SHP77 (cell line): ENCODE results near the gene ACTN3.
"Not testable (repeated sequence)": the region's sequence is repeated elsewhere in the genome, so short reads cannot be mapped to it uniquely, and the experiment has no call there.

Source experiments
- DNase-seq, 2 experiments: peaks; one replicate each; lab custom pipeline; 2025; lab: John Stamatoyannopoulos, UW

ACTN3 gene

DNA sequence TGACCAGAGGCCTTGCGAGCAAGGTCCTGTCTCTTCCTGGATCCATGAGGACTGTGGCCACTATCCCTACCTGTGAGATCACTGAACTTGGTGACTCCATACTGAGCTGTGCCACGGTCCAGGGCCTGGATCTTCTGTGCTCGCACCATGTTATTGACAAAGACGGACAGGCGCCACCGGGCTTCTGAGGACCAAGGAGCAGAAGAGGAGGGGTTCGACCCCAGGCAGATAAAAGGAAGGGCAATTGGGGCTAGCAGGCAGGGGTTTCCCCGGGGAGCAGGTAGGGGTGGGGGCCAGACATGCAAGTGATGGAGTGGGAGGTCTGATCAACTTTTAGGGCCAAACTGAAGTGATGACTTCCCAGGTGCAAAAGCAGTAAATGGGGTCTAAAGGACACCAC lies 19.5 kb downstream of the ACTN3 start:
- no peak for DNase-seq

DNA sequence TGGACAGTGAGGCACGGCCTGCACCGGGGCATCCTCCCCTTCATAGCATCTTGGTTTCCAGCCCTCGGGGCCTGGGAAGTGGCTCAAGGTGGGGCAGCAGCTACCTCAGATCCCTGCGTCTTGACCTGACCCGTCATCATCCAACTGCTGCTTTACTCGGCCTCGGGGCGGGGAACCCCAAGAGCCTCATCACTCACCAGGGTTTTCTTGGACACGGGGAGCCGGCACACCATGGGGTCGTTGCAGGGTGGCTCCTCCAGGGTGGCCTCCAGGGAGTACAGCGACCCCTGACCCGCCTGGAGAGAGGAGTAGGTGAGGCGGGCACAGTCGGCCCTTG lies 21.1 kb downstream of the ACTN3 start:
- no peak for DNase-seq

DNA sequence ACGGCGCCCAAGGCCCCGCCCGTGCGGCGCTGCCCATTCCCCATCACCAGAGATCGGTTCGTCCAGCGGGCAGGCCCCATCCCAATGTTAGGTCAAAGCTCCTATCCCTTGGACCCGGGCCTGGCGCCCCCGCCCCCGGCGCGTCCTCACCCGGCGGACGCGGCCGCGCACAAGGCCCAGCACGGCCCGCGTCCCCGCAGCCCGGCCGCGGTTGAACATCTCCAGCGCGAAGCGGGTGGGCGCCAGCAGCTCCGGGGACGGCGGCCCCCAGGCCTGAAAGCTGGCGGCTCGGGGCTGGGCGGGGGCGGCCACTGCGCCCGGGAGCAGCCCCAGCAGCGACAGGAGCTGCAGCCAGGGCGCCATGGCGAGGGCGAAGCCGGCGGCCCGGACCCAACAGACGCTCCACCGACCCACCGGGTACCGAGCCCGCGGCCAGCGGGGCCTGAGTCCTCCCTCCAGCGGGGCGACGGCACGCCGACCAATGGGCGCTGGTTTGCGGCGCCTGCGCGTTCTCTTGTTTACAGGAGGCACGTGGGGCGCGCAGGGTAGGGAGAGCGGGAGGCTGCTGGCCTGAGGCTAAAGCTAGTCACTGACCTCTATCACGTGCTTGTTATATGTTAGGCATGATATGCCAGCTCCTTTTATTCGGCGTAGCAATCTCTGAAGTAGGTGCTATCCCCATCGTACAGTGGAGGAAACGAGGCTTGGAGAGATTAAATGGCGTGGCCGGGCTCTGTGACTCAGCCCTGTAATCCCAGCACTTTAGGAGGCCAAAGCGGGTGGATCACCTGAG lies 21.6 kb downstream of the ACTN3 start, which contains the start of gene CTSF:
CTSF (minus strand) TSS at position 483 of the 793 bp plus-strand sequence; CDS start at position 363, 120 bp downstream.
- DNase-seq = peak; percentile 75 to 92

DNA sequence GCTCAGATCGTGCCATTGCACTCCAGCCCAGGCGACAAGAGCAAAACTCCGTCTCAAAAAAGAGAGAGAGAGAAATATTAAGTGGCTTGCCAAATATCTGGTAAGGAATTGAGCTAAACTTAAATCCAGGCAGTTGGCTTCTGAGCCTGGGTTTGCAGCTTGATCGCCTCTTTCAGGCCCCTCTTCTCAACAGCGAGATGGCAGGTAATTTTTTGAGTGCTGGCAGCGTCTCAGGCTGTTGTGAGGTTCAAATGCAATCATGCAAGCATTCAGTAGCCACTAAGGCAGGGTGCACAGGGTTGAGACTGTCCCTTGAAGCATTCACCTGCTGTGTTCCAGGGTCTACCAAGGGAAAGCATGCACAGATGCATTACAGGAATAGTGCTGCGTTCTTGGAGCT lies 22.4 kb downstream of the ACTN3 start:
- DNase-seq = no peak

DNA sequence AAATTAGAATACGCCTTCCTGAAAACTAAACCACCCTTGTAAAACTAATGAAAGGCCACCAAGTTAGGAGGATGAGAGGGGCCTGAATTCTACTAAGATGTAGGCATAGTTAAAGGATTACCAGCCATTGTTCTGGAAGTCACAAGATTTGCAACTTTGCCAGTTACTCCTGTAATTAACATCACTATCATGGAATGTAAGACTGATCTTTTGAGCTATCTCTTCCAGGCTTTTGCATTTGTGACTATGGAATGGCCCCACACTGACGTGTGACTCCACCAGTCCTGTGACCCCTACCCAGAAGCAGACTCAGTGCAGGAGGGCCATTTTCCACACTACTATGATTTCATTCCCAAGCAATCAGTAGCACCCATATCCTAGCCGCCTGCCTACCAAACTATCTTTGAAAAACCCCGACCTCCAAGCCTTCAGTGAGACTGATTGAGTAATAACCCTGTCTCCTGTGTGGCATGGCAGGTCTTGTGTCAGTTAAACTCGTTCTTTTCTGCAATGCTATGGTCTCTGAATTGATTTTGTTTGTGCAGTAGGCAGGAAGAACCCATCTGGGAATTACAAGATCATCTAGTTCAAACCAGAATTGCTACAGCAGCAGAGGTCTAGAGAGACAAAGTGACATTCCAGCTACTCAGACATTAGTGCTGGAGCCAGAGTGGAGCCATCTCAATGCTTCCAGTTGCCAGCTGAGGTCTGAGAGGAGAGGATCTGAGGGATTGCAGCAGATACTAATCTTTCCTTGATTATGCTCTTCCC lies 23.6 kb downstream of the ACTN3 start:
- no peak for DNase-seq

DNA sequence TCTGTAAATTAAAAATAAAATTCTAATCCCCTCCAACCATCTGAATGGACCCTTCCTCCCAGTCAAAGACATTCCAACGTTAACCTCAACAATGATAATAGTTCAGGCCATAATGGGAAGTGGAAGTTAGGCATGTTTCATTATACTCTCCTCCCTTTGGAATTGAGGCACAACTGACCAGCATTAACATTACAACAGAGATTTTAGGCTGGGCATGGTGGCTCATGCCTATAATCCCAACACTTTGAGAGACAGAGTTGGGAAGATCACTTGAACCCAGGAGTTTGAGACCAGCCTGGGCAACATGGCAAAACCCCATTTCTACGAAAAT lies 24.1 kb downstream of the ACTN3 start:
- DNase-seq = no peak

DNA sequence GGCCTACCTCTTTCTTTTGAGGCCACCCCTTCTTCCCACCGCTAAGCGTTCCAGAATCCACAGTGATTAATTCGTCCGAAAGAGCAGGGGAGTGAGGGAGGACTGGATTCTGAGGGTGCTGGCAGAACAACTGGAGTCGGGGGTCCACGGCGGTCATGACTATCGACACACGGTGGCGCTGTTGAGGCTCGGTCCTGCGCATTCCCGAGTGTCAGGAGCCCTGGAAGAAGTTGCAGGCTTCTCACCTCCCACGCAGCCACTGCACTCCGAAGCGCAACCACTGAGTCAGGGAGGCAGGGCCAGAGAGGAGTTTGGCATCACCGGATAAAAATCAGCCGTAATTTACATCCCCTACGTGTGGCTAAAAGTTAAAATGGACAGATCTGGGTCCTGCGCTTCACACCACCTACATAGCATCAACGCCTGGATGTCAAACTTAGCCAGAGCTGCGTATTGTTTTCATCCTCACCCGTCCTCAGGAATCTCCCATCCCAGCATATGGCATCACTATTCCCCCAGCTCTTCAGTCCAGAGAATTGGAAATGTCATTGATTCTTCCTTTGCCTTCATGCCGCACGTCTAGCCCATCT lies 32.4 kb downstream of the ACTN3 start:
- peak; percentile 58 to 65 for DNase-seq

DNA sequence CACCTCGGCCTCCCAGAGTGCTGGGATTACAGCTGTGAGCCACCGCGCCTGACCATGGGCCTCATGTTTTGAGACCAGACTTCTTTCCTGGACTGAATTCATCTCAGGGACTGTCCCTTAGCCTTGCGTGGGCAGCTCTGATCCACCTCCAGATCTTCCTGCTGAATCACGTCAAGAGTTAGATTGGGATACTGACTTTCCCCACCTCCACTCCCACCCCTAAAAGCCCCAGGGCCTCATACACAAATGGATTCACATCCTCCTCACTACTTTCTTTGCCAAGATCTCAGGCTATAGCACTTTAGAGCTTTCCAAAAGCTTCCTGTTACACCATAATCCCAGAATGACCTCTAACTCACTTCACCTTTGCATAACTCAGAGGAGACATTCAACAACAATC lies 34.1 kb downstream of the ACTN3 start:
- DNase-seq = no peak

DNA sequence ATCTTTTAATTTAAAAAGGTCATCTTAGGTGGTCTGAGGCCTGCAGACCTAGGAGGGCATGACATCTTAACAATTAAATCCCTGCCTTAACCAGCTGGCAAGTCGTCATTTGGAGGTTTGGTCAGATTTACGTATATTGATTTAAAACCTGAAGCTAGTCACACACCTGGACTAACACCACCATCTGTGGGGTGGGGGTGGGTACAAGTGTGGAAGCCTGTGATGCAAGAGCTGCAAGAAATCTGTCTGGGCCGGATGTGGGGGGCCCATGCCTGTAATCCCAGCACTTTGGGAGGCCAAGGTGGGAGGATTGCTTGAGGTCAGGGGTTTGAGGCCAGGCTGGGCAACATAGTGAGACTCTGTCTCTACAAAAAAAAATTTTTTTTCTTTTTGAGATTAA lies 34.6 kb downstream of the ACTN3 start:
- no peak for DNase-seq

DNA sequence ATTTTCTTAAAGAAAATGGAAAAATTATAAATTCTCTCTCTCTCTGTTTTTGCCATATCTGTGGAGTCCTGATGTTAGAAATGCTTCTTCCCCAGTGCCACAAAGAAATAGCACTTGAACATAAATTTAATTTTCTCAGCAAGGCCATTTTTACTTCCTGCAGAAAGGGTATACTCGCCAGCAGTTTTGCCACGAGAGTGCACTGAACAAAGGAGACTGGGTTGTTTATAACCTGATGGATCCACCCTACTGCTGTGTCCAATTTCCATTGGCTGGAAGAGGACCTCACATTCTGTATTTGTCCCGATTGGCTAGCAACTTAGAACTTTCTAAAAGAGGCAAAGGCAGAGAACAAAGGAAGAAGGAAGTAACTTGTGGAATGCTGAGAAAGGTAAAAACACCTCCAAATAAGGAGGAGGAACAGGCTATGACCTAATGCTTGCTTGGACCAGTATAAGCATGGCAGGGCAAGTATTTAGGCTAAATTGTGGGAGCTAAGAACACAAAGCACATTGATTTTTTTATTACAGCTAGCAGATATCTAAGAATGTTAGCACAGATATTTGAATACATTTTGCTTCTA lies 36.0 kb downstream of the ACTN3 start:
- not testable (repeated sequence) for DNase-seq

DNA sequence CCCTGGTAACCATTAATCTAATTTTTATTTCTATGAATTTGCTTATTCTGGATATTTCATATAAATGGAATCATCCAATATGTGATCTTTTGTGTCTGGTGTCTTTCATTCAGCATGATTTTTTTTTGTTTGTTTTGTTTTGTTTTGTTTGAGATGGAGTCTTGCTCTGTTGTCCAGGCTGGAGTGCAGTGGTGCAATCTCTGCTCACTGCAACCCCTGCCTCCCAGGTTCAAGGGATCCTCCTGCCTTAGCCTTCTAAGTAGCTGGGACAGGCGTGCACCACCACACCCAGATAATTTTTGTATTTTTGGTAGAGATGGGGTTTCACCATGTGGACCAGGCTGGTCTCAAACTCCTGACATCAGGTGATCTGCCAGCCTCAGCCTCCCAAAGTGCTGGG lies 38.7 kb downstream of the ACTN3 start:
- not testable (repeated sequence) for DNase-seq

DNA sequence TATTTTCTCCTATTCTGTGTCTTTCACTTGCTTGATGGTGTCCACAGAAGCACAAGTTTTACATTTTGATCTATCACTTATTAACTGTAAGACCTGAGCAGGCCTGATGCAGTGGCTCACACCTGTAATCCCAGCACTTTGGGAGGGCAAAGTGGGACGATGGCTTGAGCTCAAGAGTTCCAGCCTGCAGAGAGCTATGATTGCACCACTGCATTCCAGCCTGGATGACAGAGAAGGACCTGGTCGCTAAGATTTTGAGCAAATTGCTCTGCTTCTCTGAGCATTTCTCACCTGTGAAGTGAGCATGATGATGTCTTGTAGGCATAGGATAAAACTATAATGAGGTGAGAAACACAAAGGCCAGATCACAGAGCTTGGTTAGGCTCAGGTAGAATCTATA lies 39.4 kb downstream of the ACTN3 start:
- DNase-seq = no peak

DNA sequence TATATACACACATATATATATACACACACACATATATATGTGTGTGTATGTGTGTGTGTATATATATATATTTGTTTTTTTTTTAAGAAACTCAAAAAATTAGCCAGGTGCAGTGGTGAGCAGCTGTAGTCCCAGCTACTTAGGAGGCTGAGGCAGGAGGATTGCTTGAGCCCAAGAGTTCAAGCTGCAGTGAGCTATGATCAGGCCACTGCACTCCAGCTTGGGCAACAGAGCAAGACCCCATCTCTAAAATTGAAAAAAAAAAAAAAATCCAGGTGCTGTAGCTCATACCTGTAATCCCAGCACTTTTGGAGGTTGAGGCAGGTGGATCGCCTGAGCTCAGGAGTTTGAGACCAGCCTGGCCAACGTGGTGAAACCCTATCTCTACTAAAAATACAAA lies 42.6 kb downstream of the ACTN3 start:
- not testable (repeated sequence) for DNase-seq

DNA sequence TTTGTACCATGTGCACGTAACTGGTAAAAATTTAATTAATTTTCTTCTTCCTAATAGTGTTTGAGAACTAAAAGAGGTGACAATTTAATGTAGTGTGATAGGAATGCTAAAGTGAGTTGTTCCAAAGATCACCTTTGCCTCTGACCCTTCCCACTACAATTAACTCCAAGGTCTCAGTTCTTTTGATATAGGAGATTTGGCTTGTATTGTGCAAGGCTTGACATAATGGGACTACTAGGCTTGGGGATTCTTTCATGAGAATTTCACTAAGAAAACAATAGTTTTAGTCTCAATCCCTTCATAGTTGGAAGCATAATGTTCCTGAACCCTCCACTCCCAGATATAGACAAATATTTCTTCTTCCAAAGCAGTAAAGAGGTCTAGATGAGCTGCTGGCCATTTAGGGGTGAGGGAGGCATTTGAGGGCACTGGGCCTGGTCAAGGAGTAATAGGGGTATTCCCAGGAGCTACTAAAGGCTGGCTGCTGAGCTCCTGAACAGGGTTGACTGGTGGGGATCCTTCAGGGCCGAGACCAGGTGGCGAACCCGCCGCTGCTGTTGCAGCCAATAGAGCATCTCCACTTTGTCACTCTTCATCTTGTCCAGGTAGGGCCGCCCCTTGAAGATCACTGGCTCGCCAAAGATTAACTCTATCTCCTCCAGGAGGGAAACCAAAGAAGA lies 43.4 kb downstream of the ACTN3 start:
- no peak for DNase-seq

DNA sequence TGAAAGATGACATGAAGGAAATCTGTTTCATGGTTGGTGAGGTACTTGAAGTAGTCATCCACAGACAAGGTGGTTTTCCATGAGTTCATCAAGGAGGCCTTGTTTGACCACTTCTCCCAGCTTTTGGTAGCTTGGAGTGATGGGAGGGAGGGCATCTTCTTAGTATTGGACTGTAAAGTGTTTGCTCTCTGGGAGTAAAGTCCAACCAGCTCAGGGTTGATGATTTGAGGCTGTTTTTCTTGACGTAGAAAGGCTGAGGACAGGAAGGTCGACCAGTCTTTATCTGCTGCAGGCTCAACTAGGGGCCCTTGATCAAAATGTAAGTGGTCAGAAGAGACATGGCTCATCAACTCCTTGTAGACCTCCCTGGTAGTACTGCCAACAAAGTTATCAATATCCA lies 44.5 kb downstream of the ACTN3 start:
- no peak for DNase-seq

DNA sequence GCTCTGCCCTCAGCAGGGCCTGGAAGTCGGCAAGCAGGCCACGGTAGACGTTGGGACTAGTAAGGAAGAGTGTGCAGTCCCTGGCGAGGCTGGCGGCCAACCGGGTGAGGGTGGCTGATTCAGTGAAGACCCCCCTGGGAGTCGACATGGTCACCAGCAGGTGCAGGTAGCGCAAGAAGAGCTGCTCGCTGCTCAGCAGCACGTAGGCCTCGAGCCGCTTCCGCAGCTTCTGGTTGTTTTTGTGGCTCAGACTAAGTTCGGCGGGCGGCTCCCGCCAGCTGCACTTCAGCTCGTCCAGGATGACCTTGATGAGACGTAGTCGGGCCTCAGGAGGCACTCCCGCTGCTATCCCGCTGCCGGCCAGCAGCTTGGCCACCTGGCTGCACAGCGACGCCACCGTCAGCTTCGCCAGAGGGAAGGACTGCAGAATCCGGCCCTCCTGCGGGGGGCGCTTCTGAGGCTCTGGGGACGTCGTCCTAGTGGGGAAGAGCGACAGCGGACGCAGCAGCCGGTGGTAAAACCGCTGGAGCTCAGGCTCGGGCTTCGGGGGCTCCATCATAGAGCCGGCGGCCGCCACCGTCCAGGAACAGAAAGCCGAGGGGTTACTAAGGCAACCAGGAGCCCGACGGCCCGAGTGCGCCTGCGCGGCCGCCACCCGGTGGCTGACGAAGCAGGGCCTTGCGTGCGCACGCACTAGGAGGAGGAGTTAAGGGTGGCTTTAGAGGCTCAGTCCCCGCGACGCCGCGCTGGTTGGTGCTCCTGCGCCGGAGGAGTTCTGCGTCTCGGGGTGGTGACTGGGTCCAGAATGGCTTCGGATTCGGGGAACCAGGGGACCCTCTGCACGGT lies 46.0 kb downstream of the ACTN3 start, which contains the start of the genes CCDC87 and CCS:
CCDC87 (minus strand) TSS at position 607 of the 846 bp plus-strand sequence; CDS start at position 559, 48 bp downstream.
CCS (plus strand) TSS at position 729 of the 846 bp plus-strand sequence; CDS start at position 806, 77 bp downstream.
- peak; percentile 94 to 97 for DNase-seq

DNA sequence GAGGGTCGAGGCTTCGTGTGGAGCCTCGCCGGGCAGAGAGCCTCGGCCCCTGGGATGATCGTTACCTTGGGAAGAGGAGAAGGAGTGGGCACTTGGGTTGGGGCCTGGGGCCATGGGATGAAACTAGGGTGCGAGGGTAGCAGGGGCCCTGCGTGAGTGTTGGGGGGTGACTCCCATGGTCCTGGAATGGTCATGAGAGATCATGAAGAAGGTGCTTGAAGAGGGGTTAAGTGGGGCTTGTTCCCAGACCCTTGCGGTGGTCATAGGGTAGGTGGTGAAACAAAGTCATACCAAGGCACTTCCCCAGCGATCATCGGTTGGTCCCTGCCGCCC lies 46.6 kb downstream of the ACTN3 start:
- DNase-seq = no peak

DNA sequence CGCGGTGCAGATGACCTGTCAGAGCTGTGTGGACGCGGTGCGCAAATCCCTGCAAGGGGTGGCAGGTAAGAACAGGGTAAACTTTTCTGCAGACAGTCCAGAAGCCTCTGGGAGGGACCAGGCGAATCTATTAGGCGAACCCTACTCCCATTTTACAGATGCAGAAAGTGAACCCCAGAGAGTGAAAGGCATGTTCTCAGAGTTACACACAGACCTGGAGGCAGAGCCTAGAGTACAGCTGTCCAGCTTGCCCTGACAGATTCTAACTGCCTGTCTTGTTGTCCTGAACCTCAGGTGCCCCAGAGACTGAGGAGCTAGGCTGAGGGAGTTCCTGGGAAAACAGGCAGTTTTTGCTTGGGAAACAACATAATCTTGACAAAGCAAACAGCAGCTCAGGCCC lies 46.9 kb downstream of the ACTN3 start:
- DNase-seq = no peak

DNA sequence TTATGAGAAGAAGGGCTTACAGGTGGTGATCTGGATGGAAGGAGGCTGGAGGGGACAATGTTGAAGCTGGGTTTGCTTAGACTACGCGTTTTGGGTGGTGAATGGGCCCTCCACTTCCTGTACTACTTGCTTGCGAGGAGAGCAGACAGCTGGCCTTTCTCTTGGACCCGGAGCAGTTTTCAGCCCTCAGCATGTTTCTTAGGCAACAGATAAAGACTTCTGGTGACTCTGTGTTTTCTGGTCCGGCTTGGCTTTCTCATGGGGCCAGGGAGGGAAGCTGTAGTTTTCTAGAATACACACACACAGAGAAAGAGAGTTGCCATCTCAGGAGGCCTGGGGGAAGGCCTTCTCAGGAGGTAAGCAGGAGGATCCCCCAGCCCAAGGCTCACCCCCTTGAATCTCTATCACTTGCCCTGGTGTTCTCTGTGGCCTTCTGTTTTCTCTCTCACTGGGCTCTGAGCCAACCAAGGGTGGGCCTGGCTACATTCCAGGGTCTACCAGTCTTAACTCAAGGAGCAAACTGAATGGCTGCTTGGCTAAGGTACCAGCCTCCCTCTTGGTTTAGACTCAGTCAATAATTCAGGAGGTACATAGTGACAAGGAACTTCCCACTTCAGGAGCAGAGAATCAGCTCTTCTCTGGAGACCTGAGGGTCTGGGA lies 48.7 kb downstream of the ACTN3 start:
- no peak for DNase-seq

DNA sequence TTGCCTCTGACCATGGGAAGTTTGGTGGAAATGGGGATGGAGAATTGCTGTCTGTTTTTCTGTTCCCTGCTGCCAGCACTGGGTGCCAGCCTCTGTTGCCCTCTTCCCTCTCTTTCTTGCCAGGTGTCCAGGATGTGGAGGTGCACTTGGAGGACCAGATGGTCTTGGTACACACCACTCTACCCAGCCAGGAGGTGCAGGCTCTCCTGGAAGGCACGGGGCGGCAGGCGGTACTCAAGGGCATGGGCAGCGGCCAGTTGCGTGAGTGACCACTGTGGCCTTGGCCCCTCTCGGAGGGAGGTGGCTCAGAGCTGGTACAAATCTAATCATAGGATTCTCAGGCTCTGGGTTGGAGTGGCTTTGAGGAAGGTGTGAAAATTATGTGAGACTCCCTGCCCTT lies 52.3 kb downstream of the ACTN3 start:
- DNase-seq = no peak

DNA sequence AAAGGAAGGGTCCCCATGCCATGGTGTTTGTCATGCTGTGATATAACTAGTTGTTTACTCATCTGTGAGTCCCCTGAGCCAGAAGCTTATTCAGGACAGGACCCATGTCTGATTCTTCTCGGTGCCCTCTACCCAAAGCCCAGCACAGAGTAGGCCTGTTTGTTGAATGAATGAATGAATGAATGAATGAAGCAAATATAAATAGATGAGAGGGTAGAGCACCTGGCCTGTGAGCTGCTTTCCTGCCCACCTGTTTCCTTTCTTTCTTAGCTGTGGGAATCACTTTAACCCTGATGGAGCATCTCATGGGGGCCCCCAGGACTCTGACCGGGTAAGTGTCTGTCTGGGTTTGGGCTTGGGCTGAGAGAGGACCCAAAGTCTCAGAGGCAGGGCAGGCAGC lies 53.5 kb downstream of the ACTN3 start:
- no peak for DNase-seq
